Mesenchymal stem cell (in vitro differentiated cells and primary cell): ENCODE data around the gene ABCC1.

ENCODE experiments used
- DNase-seq: peaks from one replicate; pipeline ENCODE4 v3.0.0-alpha.2; 2013
- H2AFZ ChIP-seq: one replicate; pipeline ENCODE4 v1.6.1; 2013; ENCODE audit warnings: low read depth, mild to moderate bottlenecking, control low read depth, inconsistent platforms, low read length, moderate library complexity
- H2AK5ac ChIP-seq: 2 replicates; pipeline ENCODE4 v1.6.1; 2013; ENCODE audit warnings: low read length, moderate library complexity, mild to moderate bottlenecking, inconsistent platforms; ENCODE audit not compliant: severe bottlenecking
- H2BK120ac ChIP-seq: one replicate; pipeline ENCODE4 v1.6.1; 2013; ENCODE audit warnings: low read depth, mild to moderate bottlenecking, inconsistent platforms, low read length, moderate library complexity
- H2BK12ac ChIP-seq, 2 experiments: one replicate each; pipeline ENCODE4 v1.6.1; 2013; ENCODE audit warnings: inconsistent platforms in 2 of 2, low read length in 2 of 2, mild to moderate bottlenecking in 2 of 2, moderate library complexity in 2 of 2, control low read depth in 1 of 2
- H2BK15ac ChIP-seq: one replicate; pipeline ENCODE4 v1.6.1; 2013; ENCODE audit warnings: mild to moderate bottlenecking, low read depth, inconsistent platforms; ENCODE audit not compliant: poor library complexity, severe bottlenecking
- H2BK5ac ChIP-seq: 2 replicates; pipeline ENCODE4 v1.6.1; 2013; ENCODE audit warnings: low read depth, mild to moderate bottlenecking, low read length, control low read depth, inconsistent platforms; ENCODE audit not compliant: poor library complexity, severe bottlenecking
- H3K14ac ChIP-seq, 2 experiments: one replicate each; pipeline ENCODE4 v1.6.1; 2013; ENCODE audit warnings: inconsistent platforms in 2 of 2, low read length in 2 of 2, control low read depth in 1 of 2, mild to moderate bottlenecking in 1 of 2, moderate library complexity in 1 of 2
- H3K18ac ChIP-seq, 2 experiments: one replicate each; pipeline ENCODE4 v1.6.1; 2013; ENCODE audit warnings: inconsistent platforms in 2 of 2, low read length in 2 of 2, control low read depth in 1 of 2, low read depth in 1 of 2, mild to moderate bottlenecking in 1 of 2
- H3K23ac ChIP-seq, 2 experiments: one replicate each; pipeline ENCODE4 v1.6.1; 2013; ENCODE audit warnings: inconsistent platforms in 2 of 2, low read length in 2 of 2, mild to moderate bottlenecking in 2 of 2, moderate library complexity in 2 of 2, control low read depth in 1 of 2
- H3K27ac ChIP-seq: 2 replicates; pipeline ENCODE4 v1.5.1; 2013; ENCODE audit warnings: mild to moderate bottlenecking, moderate library complexity, low read length, control low read depth, inconsistent platforms; ENCODE audit not compliant: poor library complexity, severe bottlenecking
- H3K27me3 ChIP-seq, 2 experiments: 2 replicates each; pipeline versions ENCODE4 v1.6.1 to v1.7.0; 2013; ENCODE audit warnings: low read length in 2 of 2, mild to moderate bottlenecking in 2 of 2, moderate library complexity in 2 of 2, control low read depth in 1 of 2, inconsistent platforms in 1 of 2; ENCODE audit not compliant: control insufficient read depth in 1 of 2, insufficient read depth in 1 of 2
- H3K36me3 ChIP-seq, 2 experiments: 2 replicates each; pipeline versions ENCODE4 v1.6.1 to v1.7.0; 2013; ENCODE audit warnings: low read length in 2 of 2, control low read depth in 1 of 2, inconsistent platforms in 1 of 2, low read depth in 1 of 2, mild to moderate bottlenecking in 1 of 2; ENCODE audit not compliant: insufficient read depth in 2 of 2, control insufficient read depth in 1 of 2
- H3K4ac ChIP-seq, 2 experiments: one replicate each; pipeline ENCODE4 v1.6.1; 2013; ENCODE audit warnings: inconsistent platforms in 2 of 2, low read length in 2 of 2, mild to moderate bottlenecking in 2 of 2, moderate library complexity in 2 of 2, control low read depth in 1 of 2, low read depth in 1 of 2
- H3K4me1 ChIP-seq: 2 replicates; pipeline ENCODE4 v1.6.1; 2013; ENCODE audit warnings: low read depth, low read length, control low read depth; ENCODE audit not compliant: control insufficient read depth, insufficient read depth
- H3K4me2 ChIP-seq: 2 replicates; pipeline ENCODE4 v1.6.1; 2013; ENCODE audit warnings: low read length, mild to moderate bottlenecking, inconsistent platforms; ENCODE audit not compliant: poor library complexity, severe bottlenecking
- H3K4me3 ChIP-seq, 2 experiments: 2 replicates each; pipeline versions ENCODE4 v1.5.1 to v1.7.0; 2013; ENCODE audit warnings: low read length in 2 of 2, mild to moderate bottlenecking in 2 of 2, control low read depth in 1 of 2, low read depth in 1 of 2; ENCODE audit not compliant: insufficient read depth in 1 of 2
- H3K79me1 ChIP-seq: replicated peaks from 2 replicates; pipeline ENCODE4 v1.6.1; 2013; ENCODE audit warnings: mild to moderate bottlenecking, control low read depth, low read length, inconsistent platforms; ENCODE audit not compliant: poor library complexity, severe bottlenecking
- H3K9ac ChIP-seq: 2 replicates; pipeline ENCODE4 v1.7.0; 2013; ENCODE audit warnings: mild to moderate bottlenecking, low read length, moderate library complexity
- H3K9me3 ChIP-seq: 2 replicates; pipeline ENCODE4 v1.7.0; 2013; ENCODE audit warnings: mild to moderate bottlenecking, low read length; ENCODE audit not compliant: control insufficient read depth
- H4K8ac ChIP-seq: one replicate; pipeline ENCODE4 v1.6.1; 2013; ENCODE audit warnings: inconsistent platforms, mild to moderate bottlenecking, low read length, moderate library complexity
- H4K91ac ChIP-seq: one replicate; pipeline ENCODE4 v1.6.1; 2013; ENCODE audit warnings: mild to moderate bottlenecking, low read length, inconsistent platforms
- WGBS: methylation state at CpG from one replicate; pipeline ENCODE4 v1.1.7; 2013; ENCODE audit warnings: mixed read lengths; 5-methylcytosine and 5-hydroxymethylcytosine counted together

Gene ABCC1

GRCh38 chr16:16186820-16187219, 237.4 kb downstream of the ABCC1 start:
- no peak overlapping the region for H3K4me3 ChIP-seq
- no peak overlapping the region for H3K4ac ChIP-seq
- H3K27me3 ChIP-seq = peaks cover 6 to 60% of the 10 kb centered on the region in 2 experiments
- no peak overlapping the region for H3K4me2 ChIP-seq
- no peak overlapping the region for H3K23ac ChIP-seq
- WGBS = 95% methylated on average over 11 of the region's 11 CpGs
- H2BK5ac ChIP-seq = no peak overlapping the region
- H4K91ac ChIP-seq = no peak overlapping the region
- H2BK15ac ChIP-seq = no peak overlapping the region
- H4K8ac ChIP-seq = no peak overlapping the region
- no peak overlapping the region for H2BK12ac ChIP-seq
- peaks cover 14% of the 10 kb centered on the region for H3K4me1 ChIP-seq
- no peak for DNase-seq
- H2AFZ ChIP-seq = no peak overlapping the region
- no peak overlapping the region for H3K9ac ChIP-seq
- no peak overlapping the region for H3K27ac ChIP-seq
- H3K36me3 ChIP-seq = peaks cover 0 to 16% of the 10 kb centered on the region in 2 experiments
- no peak overlapping the region for H2AK5ac ChIP-seq
- no peaks in the 10 kb centered on the region for H3K79me1 ChIP-seq
- no peaks in the 10 kb centered on the region for H3K9me3 ChIP-seq
- no peak overlapping the region for H3K18ac ChIP-seq
- H2BK120ac ChIP-seq = no peak overlapping the region
- no peak overlapping the region for H3K14ac ChIP-seq

GRCh38 chr16:16188827-16189226, 239.4 kb downstream of the ABCC1 start:
- DNase-seq = no peak
- Histone ChIP-seq H4K8ac (no peak overlapping the region), H3K18ac (no peak overlapping the region), H3K9me3 (no peaks in the 10 kb centered on the region), H3K4me1 (peaks cover 2% of the 10 kb centered on the region), H3K27ac (no peak overlapping the region), H3K9ac (no peak overlapping the region), H2BK12ac (no peak overlapping the region), H2BK15ac (peak overlapping the region; percentile 6), H3K79me1 (no peaks in the 10 kb centered on the region), H2AK5ac (no peak overlapping the region), H2BK5ac (no peak overlapping the region), H3K23ac (no peak overlapping the region), H3K27me3 (peaks cover 17 to 56% of the 10 kb centered on the region in 2 experiments), H2AFZ (no peak overlapping the region), H3K14ac (no peak overlapping the region), H3K36me3 (peaks cover 0 to 22% of the 10 kb centered on the region in 2 experiments), H2BK120ac (no peak overlapping the region), H3K4me2 (no peak overlapping the region), H3K4ac (no peak overlapping the region), H3K4me3 (no peak overlapping the region), H4K91ac (no peak overlapping the region)
- WGBS = 82% methylated on average over 13 of the region's 13 CpGs

GRCh38 chr16:16189842-16190241, 240.4 kb downstream of the ABCC1 start:
- Histone ChIP-seq H3K4me1 (peaks cover 2% of the 10 kb centered on the region), H3K4ac (no peak overlapping the region), H2BK15ac (no peak overlapping the region), H3K4me3 (no peak overlapping the region), H3K23ac (no peak overlapping the region), H4K91ac (no peak overlapping the region), H3K14ac (no peak overlapping the region), H3K4me2 (no peak overlapping the region), H2BK12ac (no peak overlapping the region), H3K18ac (no peak overlapping the region), H4K8ac (no peak overlapping the region), H2BK120ac (no peak overlapping the region), H3K9ac (no peak overlapping the region), H3K36me3 (peaks cover 0 to 20% of the 10 kb centered on the region in 2 experiments), H2AK5ac (no peak overlapping the region), H3K9me3 (no peaks in the 10 kb centered on the region), H3K27ac (no peak overlapping the region), H2AFZ (no peak overlapping the region), H3K79me1 (no peaks in the 10 kb centered on the region), H2BK5ac (no peak overlapping the region), H3K27me3 (peaks cover 17 to 54% of the 10 kb centered on the region in 2 experiments)
- 89% methylated on average over 6 of the region's 8 CpGs for WGBS
- DNase-seq = no peak

- no peak overlapping the region for H3K14ac ChIP-seq
- H2AK5ac ChIP-seq = no peak overlapping the region
- H3K4me1 ChIP-seq = peaks cover 2% of the 10 kb centered on the region
- H3K27ac ChIP-seq = no peak overlapping the region
- no peak overlapping the region for H3K18ac ChIP-seq
- H2BK12ac ChIP-seq = no peak overlapping the region
- H2BK15ac ChIP-seq = no peak overlapping the region
- H2AFZ ChIP-seq = no peak overlapping the region
- no peak overlapping the region for H3K4me2 ChIP-seq
- H2BK5ac ChIP-seq = no peak overlapping the region
- peaks cover 0 to 20% of the 10 kb centered on the region in 2 experiments for H3K36me3 ChIP-seq
- no peak overlapping the region for H2BK120ac ChIP-seq
- DNase-seq = no peak
- H3K9ac ChIP-seq = no peak overlapping the region
- 100% methylated on average over 2 of the region's 5 CpGs for WGBS
- no peak overlapping the region for H4K91ac ChIP-seq
- peaks cover 17 to 53% of the 10 kb centered on the region in 2 experiments for H3K27me3 ChIP-seq
- no peak overlapping the region for H3K23ac ChIP-seq
- no peak overlapping the region for H3K4me3 ChIP-seq
- H3K9me3 ChIP-seq = no peaks in the 10 kb centered on the region
- H3K79me1 ChIP-seq = no peaks in the 10 kb centered on the region
- H4K8ac ChIP-seq = no peak overlapping the region
- no peak overlapping the region for H3K4ac ChIP-seq
These were observed 241.1 kb downstream of the ABCC1 start for GRCh38 chr16:16190546-16190945.
